Liver (tissue), 3 donors: ENCODE results near the gene TTBK1.

Experiments used
- TAF1 ChIP-seq: conservative IDR thresholded peaks from 2 replicates; pipeline ENCODE4 v1.6.1; 2016; ENCODE audit warnings: antibody characterized with exemption, mild to moderate bottlenecking
- TF ChIP-seq, protein P1 (sequence below): IDR thresholded peaks from 2 replicates; pipeline ENCODE4 v1.6.1; 2016; ENCODE audit warnings: antibody characterized with exemption, mild to moderate bottlenecking
- TF ChIP-seq, protein P2 (sequence below): fragments of 150-350 bp; IDR thresholded peaks from 2 replicates; pipeline ENCODE4 v1.5.1; 2017; ENCODE audit warnings: improper control_type of control experiment, low read depth, low read length; ENCODE audit not compliant: missing input control
- donor health status: healthy.
- donor health status: healthy.

GRCh38 chr6:43262000-43262779 lies 18.9 kb downstream of the TTBK1 start:
- TF ChIP-seq, protein P1, sequence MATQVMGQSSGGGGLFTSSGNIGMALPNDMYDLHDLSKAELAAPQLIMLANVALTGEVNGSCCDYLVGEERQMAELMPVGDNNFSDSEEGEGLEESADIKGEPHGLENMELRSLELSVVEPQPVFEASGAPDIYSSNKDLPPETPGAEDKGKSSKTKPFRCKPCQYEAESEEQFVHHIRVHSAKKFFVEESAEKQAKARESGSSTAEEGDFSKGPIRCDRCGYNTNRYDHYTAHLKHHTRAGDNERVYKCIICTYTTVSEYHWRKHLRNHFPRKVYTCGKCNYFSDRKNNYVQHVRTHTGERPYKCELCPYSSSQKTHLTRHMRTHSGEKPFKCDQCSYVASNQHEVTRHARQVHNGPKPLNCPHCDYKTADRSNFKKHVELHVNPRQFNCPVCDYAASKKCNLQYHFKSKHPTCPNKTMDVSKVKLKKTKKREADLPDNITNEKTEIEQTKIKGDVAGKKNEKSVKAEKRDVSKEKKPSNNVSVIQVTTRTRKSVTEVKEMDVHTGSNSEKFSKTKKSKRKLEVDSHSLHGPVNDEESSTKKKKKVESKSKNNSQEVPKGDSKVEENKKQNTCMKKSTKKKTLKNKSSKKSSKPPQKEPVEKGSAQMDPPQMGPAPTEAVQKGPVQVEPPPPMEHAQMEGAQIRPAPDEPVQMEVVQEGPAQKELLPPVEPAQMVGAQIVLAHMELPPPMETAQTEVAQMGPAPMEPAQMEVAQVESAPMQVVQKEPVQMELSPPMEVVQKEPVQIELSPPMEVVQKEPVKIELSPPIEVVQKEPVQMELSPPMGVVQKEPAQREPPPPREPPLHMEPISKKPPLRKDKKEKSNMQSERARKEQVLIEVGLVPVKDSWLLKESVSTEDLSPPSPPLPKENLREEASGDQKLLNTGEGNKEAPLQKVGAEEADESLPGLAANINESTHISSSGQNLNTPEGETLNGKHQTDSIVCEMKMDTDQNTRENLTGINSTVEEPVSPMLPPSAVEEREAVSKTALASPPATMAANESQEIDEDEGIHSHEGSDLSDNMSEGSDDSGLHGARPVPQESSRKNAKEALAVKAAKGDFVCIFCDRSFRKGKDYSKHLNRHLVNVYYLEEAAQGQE = no peak
- TF ChIP-seq, protein P2, sequence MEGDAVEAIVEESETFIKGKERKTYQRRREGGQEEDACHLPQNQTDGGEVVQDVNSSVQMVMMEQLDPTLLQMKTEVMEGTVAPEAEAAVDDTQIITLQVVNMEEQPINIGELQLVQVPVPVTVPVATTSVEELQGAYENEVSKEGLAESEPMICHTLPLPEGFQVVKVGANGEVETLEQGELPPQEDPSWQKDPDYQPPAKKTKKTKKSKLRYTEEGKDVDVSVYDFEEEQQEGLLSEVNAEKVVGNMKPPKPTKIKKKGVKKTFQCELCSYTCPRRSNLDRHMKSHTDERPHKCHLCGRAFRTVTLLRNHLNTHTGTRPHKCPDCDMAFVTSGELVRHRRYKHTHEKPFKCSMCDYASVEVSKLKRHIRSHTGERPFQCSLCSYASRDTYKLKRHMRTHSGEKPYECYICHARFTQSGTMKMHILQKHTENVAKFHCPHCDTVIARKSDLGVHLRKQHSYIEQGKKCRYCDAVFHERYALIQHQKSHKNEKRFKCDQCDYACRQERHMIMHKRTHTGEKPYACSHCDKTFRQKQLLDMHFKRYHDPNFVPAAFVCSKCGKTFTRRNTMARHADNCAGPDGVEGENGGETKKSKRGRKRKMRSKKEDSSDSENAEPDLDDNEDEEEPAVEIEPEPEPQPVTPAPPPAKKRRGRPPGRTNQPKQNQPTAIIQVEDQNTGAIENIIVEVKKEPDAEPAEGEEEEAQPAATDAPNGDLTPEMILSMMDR = no peak
- no peak for TF ChIP-seq TAF1
